GM18873 (cell line): Measurements from ENCODE around the gene LDB1.

ENCODE experiments used
- ATAC-seq: cut with Tn5 transposase; IDR thresholded peaks from one replicate; pipeline ENCODE4 v1.9.1; 2021; ENCODE audit warnings: mild to moderate bottlenecking, moderate library complexity, moderate number of reproducible peaks; ENCODE audit not compliant: unreplicated experiment, low FRiP score

The LDB1 gene

DNA sequence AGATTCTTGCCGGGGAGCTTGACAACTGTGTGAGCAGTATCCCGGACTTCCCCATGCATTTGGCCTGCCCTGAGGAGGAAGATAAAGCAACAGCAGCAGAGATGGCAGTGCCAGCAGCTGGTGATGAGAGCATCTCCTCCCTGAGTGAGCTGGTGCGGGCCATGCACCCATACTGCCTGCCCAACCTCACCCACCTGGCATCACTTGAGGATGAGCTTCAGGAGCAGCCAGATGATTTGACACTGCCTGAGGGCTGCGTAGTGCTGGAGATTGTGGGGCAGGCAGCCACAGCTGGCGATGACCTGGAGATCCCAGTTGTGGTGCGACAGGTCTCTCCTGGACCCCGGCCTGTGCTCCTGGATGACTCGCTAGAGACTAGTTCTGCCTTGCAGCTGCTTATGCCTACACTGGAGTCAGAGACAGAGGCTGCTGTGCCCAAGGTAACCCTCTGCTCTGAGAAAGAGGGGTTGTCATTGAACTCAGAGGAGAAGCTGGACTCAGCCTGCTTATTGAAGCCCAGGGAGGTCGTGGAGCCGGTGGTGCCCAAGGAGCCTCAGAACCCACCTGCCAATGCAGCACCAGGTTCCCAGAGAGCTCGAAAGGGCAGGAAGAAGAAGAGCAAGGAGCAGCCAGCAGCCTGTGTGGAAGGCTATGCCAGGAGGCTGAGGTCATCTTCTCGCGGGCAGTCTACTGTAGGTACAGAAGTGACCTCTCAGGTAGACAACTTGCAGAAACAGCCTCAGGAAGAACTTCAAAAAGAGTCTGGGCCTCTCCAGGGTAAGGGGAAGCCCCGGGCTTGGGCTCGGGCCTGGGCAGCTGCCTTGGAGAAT, 19.3 kb upstream of the LDB1 start:
- ATAC-seq = no peak

DNA sequence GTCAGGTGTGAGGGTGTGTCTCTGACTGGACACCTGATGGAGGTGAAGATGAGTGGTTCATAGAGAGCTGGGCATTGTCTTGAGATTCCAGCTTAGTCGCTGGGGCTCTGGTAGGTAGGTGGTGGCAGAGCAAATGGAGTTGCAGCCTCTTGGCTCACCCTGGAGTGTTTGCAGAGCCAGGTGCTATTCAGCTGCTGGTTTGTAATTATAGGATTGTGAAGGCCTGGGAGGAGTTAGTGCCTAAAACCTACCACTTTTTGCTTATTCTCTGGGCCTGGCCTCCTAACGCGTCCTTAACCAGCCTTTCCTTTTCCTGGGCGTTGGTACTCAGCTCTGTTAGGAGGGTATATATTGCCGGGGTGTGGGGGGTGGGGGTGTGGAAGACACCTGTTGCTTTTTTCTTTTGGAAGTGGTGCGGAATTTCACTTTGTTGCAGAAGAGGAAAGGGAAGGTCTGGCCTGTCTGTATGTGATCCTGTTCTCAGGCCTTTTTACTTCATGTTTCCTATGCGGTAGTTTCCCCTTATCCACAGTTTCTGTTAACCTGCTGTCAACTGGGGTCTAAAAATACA, 15.9 kb upstream of the LDB1 start:
- ATAC-seq = no peak

DNA sequence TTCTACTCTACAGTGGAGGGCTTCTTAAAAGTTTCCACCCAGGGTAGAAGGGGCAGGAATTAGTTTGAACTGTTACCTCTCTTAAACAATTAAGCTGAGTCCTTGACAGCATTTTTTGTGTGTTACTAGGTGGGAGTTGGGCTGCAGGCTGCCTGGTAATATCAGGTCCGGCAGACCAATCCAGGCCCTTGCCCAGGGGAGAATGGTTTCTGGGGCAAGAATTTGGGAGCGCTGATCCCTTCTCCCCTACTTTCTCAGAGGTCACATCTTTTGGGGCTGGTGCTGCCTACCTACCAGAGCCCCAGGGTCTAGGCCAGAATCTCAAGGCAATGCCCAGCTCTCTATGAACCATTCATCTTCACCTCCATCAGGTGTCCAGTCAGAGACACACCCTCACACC, 14.2 kb upstream of the LDB1 start:
- no peak for ATAC-seq

- ATAC-seq = no peak
Observed at GRCh38 chr10:102133373-102134195, 13.4 kb upstream of the LDB1 start.

GRCh38 chr10:102132563-102133372, 12.6 kb upstream of the LDB1 start, which contains the start of gene PPRC1:
Gene PPRC1, plus strand, starts transcription at chr10:102133040. Its CDS starts 29 bp downstream, at chr10:102133069.
- ATAC-seq = peak; percentile 94

DNA sequence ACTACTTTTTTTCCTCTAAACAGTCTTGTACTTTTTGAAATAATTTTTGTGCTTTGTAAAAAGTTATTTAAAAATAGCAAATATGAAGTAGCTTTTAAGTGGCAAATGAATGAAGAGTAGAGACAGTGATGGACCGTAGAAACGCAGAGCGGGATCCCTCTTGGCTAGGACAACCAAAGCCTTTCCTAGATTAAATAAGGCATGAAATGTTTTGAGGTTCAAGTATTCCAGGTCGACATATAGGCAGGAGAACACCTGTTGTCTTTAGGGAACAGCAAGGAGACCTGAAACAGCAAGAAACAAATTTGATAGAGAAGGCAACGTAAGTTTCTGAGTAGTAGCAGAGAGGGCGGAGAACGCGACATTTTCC, 12.0 kb upstream of the LDB1 start:
- no peak for ATAC-seq

DNA sequence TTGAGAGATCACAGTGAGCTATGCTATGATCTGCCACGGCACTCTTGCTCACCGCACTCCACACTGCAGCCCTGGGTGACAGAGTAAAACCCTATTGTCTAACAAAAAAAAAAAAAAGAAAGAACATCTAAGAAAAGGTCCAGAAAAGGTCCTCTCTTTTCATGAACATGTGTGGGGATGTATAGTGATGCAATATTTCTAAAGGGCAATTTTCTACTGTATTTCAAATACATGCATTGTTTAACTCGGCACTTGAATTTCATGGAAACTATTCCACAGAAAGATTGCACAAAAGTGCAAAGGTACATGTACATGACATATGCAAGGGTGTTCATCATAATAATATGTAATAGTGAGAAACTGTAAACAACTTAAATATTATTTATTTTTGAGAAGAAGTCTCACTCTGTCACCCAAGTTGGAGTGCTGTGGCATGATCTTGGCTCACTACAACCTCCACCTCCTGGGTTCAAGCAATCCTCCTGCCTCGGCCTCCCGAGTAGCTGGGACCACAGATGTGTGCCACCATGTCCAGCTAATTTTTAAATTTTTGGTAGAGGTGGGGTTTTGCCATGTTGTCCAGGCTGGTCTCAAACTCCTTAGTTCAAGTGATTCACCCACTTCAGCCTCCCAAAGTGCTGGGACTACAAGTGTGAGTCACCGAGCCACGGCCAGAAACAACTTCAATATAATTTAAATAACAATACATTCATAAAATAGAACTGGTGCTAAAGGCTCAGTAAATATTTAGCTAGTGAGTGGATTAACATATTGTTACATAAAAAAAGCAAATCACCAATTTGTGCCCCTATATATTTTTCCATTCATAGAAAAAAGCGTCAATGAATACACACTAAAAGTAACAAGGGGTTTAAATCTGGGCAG, 11.4 kb upstream of the LDB1 start:
- no peak for ATAC-seq

GRCh38 chr10:102123223-102123622, 3.1 kb upstream of the LDB1 start:
- ATAC-seq = no peak

DNA sequence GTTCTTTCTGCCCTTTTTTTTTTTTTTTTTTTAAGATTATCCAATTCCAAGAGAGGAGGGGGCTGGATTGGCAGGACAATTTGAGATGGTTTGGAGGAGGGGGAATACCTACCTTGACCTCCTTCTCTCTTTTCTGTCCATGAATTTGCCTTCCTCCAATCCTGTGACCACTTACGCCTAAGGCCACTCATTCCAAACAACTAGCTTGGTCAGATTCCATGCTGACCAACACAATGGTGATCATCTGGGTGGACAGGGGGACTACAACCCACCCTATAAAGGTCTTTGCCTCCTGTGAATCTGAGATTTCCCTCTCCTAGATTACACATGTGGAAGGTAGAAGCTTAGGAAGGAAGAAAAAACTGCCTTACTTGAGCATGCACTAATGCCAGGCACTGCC, 2.3 kb upstream of the LDB1 start:
- no peak for ATAC-seq

DNA sequence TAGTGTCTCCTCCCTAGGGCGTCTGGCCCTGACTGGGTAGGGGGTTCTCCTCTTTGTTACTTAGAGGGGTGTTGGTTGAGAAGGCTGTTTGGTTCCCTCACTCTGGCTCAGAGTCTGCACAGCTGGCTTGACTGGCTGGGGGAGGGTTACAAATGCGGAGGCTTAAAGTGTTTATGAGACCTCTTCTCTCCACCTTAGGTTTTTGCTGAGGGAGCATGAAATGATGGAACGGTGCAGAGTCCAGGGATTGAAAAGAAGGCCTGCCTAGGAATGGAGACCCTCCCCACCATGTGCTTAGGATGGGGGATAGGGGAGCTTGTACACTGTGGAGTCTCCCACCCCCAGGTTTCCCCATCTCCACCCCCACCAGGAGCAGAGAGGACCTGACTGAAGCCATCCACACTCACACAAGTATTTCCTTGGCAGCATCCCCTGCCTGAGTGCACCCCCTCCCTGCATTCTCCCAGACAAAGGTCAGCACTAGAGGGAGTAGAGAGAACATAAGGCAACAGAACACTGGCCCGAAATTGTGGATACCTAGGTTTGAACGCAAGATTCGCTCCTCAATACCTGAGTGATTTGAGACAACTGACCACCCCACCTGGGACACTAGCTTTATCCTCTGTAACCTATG, 1.7 kb upstream of the LDB1 start:
- ATAC-seq = no peak

DNA sequence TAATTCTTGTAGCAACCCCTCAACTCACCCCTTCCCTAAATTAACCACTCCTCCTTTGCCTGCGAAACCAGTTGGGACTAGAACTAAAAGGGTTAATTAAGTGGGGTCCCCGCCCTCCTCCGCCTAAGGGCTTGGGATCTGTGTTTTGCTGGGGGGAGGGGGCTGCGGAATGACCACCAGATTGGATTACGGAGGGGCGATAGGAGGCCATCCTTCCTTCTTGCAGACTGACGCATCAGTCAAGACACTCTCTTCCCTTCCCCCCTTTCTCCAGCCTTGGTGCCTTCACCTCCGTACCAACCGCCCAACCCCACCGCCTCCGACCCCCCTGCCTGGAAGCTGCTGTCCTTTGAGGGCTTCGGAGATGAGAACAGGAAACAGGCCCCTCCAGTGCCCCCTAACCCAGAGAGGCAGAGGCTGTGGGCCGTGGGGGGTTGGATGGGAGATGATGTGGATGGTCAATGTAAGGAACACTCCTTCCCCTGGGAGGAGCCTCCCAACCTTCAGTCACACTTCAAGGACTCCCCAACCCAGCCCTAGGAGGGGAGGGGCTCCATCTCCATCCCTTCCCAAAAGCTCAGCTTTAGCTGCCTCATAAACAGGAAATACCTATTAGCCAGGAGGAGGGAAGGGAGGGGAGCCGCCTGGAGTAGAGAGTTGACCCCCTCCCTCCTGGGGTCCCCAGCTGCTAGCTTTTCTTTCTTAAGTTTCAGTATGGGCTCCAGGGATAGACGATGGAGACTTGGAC, 997 bp upstream of the LDB1 start:
- no peak for ATAC-seq

DNA sequence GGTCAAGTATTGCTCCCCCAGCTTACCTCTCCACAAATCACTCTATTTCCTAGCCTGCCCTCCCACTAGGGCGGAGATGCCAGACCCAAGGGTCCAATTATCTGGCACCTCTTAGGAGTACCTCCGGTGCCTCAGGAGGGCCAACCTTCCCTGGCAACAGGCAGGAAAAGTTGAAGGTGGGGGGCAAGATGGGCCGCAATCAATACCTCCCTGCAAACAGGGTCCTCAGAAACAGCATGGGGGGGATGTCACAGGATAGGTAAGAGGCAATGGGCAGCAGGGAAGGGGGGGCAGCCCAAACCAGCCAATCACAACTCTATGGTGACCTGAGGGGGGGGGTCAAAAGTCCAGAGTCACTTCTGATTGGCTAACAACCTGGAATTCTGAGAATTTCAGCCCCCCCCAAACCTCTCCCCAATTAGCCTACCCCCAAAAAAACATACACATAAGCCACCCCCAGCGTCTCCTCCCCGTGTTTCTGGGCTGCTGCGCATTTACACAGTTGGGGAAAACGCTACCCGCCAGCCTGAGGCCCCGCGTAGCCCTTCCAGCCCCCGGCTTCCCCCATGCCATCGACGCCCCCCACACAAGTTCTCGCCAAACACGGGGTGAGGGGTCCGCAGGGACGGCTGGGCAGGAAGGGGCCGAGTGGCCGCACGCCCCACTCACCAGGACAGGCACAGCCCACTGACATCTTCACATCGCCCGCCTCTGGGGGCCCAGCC, 589 bp downstream of the LDB1 start:
- no peak for ATAC-seq

GRCh38 chr10:102118867-102119266, 1.3 kb downstream of the LDB1 start:
- ATAC-seq = no peak

- ATAC-seq = no peak
Observed at GRCh38 chr10:102117391-102118159, 2.6 kb downstream of the LDB1 start.

DNA sequence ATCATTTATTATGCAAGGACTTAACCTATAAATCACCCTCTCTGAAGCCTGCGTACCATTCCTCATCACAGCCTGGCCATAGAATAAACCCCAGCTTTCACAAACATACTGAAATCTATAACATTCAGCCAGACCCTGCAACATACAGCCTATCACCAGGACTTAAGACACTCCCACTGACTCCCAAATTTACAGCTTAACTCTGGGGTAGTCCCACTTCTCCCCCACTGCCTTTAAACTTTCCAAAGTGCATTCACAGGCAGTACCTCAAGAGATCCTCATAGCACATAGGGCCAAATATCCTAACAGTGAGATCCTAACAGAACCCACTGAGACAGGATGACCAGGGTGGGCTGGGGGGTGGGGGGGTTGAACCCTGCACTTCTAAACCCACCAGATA, 3.5 kb downstream of the LDB1 start:
- ATAC-seq = no peak

GRCh38 chr10:102115775-102116174, 4.4 kb downstream of the LDB1 start:
- no peak for ATAC-seq
